VCaP (cell line): ENCODE results near the gene WASF1.

Source experiments
- H3K27ac ChIP-seq: fragments of 450-650 bp; 2 replicates; pipeline ENCODE4 v1.5.1; 2017
- CTCF ChIP-seq: fragments of 450-650 bp; conservative IDR thresholded peaks from 2 replicates; pipeline ENCODE4 v1.5.1; 2017; ENCODE audit warnings: mild to moderate bottlenecking, moderate library complexity

Gene WASF1

GRCh38 chr6:110179406-110180227 lies at the start of gene WASF1:
TSS of gene WASF1 (minus strand) at chr6:110179670. CDS start at chr6:110127601, 52,069 bp downstream.
- no peak for TF ChIP-seq CTCF
- H3K27ac ChIP-seq = peak within 1 kb of the TSS; percentile 96

GRCh38 chr6:110226261-110226660 lies 46.8 kb upstream of the WASF1 start:
- TF ChIP-seq CTCF = no peak
- no peak overlapping the region for H3K27ac ChIP-seq

- no peak for TF ChIP-seq CTCF
- H3K27ac ChIP-seq = no peak overlapping the region
Observed at GRCh38 chr6:110221738-110222137, 42.3 kb upstream of the WASF1 start.

- no peak for TF ChIP-seq CTCF
- no peak overlapping the region for H3K27ac ChIP-seq
Observed at GRCh38 chr6:110217266-110217665, 37.8 kb upstream of the WASF1 start.

GRCh38 chr6:110216140-110216539 lies 36.7 kb upstream of the WASF1 start:
- TF ChIP-seq CTCF = no peak
- H3K27ac ChIP-seq = no peak overlapping the region

- no peak for TF ChIP-seq CTCF
- H3K27ac ChIP-seq = no peak overlapping the region
Observed at GRCh38 chr6:110214338-110214737, 34.9 kb upstream of the WASF1 start.

GRCh38 chr6:110211753-110212152 lies 32.3 kb upstream of the WASF1 start:
- H3K27ac ChIP-seq = no peak overlapping the region
- TF ChIP-seq CTCF = no peak
